GM12873 (cell line): ENCODE results near the gene FOXO4.

Experiments used
- TF ChIP-seq, protein P1 (sequence below): IDR thresholded peaks from 2 replicates; pipeline ENCODE4 v1.5.1; 2012; ENCODE audit warnings: low read depth, mild to moderate bottlenecking, moderate library complexity, low read length, control low read depth; ENCODE audit not compliant: insufficient read depth; ENCODE audit errors: missing control alignments

The FOXO4 gene

DNA sequence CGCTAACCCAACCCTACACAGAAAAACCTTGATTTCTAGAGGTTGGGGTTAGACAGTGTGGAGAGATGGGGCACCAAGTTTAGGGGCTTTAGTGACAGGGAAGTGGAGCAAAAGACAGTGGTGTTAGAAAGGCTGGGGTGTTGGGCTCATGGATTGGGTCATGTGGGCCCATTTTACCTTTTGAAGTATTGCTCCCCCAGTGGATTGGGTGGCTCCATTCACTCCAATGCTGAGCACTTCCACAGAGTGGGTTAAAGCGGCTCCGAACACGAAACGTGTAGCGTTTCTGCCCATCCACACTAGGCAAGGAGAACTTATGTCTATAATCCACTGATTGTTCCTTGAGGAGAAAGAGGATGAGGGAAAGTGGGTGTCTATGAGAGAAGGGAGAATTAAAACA lies 13.4 kb downstream of the FOXO4 start:
- TF ChIP-seq, protein P1, sequence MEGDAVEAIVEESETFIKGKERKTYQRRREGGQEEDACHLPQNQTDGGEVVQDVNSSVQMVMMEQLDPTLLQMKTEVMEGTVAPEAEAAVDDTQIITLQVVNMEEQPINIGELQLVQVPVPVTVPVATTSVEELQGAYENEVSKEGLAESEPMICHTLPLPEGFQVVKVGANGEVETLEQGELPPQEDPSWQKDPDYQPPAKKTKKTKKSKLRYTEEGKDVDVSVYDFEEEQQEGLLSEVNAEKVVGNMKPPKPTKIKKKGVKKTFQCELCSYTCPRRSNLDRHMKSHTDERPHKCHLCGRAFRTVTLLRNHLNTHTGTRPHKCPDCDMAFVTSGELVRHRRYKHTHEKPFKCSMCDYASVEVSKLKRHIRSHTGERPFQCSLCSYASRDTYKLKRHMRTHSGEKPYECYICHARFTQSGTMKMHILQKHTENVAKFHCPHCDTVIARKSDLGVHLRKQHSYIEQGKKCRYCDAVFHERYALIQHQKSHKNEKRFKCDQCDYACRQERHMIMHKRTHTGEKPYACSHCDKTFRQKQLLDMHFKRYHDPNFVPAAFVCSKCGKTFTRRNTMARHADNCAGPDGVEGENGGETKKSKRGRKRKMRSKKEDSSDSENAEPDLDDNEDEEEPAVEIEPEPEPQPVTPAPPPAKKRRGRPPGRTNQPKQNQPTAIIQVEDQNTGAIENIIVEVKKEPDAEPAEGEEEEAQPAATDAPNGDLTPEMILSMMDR, result peak; percentile 14

DNA sequence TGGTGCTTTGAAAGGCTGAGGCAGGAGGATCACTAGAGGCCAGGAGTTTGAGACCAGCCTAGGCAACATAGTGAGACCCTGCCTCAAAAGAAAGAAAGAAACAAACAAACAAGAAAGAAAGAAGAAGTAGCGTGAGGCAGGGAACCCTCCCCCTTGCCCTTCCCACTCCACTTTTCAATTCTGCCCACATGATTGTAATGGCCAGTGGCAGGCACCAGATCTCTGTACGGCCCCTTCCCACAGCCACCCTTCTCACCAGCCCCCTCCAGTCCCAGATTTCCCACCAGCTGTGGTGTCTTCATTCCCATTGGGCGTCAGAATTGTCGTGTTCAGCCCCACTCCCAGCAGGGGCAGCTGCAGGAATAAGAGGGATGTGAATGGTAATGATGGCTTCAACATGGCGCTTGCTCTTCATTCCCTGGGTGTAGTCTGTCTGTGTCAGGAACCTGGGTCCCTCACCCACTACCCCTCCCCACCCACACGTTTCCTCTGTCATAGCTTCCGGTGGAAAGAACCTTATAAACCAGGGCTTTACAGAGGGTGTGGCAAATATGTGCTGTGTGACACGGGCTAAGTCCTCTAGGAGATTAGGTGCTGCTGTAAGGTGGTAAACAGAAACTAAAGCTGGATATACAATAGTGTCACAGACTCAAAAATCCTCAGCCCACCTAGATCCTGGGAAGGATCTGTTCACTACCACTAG lies 15.6 kb downstream of the FOXO4 start, which contains the start of gene IL2RG:
Gene IL2RG, minus strand, starts transcription at position 437 of the 703 bp plus-strand sequence. Its CDS starts 38 bp downstream, at position 399.
- TF ChIP-seq, protein P1, result no peak

DNA sequence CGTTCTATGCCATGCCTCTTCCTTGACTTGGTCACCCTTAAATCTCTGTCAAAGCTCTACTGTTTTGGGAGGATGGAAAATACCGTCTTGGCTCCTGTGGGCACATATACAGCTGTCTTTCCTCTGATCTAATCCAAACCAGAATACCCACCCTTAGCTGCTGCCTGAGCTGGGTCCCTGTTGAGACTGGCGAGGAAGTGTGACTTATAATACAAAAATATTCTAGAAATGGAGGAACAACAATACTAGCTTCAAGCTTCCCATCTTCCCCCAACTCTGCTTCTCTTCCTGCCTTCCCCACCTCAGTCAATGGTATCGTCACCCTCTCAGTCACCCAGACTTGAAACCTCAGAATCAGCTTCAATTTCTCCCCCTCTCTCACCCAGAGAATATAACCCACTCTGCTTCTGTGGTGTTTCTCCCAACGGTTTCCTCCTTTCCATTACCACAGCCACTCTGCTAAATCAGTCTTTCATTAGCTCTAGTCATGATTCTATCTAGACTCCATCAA lies 16.3 kb downstream of the FOXO4 start:
- TF ChIP-seq, protein P1, result no peak

DNA sequence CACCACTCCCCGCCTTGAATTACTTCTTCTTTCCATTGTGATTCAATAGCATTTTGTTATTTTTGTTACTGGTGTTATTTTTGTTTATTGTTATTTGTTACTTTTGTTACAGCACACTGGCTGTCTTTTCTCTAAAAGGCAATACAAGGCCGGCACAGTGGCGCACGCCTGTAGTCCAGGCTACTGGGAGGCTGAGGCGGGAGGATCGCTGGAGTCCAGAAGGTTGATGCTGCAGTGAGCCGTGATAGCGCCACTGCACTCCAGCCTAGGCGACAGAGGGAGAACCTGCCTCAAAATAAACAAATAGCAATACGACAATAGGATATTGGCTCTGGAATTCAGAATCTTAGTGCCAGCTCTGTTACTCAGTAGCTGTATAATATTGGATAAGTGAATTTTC lies 21.7 kb downstream of the FOXO4 start:
- TF ChIP-seq, protein P1, result no peak

DNA sequence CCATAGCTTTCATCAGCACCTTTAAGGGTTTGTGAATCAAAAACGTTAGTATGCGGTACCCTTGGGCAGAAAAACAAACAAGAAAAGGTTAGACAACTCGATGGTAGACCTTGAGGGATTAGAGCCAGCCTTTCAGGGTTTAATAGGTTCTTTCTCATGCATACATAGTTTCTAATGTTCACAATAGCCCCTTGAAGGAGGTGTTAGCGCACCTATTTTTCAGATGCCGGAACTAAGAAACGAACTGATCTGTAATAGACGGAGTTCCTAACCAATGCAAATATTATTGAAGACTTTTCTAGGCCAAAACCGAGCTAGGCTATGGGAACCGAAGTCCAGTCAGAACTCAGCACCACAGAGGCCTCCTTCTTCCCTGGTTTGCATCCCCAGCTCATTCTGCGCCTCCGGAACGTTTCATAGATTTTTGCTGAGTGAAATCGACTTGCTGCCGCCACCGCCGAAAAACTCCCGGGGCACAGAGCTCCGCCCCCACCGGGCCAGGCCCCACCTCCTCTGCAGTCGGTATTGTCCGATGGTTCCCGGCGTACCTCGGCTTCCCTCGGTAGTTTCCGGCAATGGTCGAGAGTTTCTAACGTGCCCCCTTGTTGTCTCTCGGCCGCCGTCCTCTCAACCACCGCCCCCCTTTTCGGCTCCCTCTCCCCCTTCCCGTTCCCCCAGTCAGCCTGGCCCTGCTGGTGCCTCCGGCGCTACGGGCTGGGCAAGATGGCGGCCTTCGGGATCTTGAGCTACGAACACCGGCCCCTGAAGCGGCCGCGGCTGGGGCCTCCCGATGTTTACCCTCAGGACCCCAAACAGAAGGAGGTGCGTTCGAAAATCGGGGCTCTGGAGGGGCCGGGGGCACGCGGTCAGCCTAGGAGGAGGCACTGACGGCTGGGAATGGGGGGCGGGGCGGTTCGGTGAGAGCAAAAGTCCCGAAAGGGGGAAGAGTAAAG lies 22.7 kb downstream of the FOXO4 start, which contains the start of gene MED12:
Gene MED12, plus strand, starts transcription at position 565 of the 953 bp plus-strand sequence. Its CDS starts 159 bp downstream, at position 724.
- TF ChIP-seq, protein P1, result no peak

DNA sequence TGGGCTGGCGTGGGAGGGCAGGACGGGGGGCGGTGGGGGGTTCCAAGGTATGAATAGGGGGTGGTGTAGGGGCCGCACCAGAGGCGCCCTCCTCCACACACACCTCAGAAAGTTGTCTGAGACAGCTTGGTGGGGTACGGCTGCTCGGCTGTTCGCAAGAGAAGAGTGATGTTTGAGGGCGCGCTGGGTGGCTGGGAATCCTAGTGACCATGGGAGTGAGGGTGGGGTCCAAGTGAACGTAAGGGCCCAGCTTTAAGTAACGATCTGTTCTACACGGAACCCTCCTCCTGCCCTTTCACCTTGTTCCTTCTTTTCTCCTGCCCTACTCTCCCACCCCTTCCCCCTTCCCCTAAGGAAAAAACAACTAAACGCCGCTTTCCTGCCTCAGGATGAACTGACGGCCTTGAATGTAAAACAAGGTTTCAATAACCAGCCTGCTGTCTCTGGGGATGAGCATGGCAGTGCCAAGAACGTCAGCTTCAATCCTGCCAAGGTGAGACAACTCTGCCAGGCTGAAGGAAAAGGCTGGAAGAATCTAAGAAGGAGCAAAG lies 23.4 kb downstream of the FOXO4 start:
- TF ChIP-seq, protein P1, result no peak
